GM18502 (cell line): ENCODE measurements around the gene PIP4P1.

Experiments used
- ATAC-seq: cut with Tn5 transposase; IDR thresholded peaks from one replicate; pipeline ENCODE4 v1.9.1; 2021; ENCODE audit warnings: mild to moderate bottlenecking; ENCODE audit not compliant: unreplicated experiment, poor library complexity

Gene PIP4P1

DNA sequence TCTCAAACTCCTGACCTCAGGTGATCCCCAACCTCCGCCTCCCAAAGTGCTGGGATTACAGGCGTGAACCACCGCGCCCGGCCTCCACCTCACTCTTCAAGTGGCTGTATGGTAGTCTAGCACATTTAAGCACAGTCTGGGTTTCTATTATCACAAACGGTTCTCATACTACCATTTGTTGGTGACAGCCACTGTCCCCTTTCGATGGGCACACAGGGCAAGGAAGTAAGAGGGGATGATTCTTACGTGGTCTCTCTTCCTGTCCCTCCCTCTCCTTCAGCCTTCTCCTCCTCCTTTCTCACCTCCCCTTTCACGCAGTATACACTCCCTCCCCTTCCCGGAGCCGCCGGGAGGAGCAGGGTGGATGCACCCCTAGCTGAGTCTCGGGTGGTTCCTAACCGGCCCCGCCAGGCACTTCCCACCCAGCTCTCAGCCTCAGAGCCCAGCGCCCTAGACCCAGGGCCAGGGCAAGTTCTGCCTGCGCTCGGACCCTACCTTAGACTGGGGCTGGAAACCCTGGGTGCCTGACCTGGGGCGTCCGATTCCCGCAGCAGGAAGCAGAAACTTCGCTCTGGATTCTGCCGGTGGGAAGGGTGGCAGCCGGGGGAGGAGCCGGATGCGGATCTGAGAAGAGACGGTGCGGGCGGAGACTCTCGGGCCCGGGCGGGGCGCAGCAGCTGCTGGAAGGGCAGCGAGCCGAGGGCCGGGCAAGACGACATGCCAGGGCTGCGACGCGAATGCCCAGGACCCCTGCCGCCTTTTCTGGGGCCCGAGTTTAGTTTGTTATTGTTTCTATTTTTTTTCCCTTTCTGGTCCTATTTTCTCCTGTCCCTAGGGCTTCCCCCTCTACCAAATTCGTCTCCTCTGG is 48.1 kb downstream of the PIP4P1 start, which contains the start of gene TEP1:
Gene TEP1, minus strand, starts transcription at position 626 of the 868 bp plus-strand sequence. CDS start 5,062 bp downstream, outside the sequence.
- peak; percentile 78 for ATAC-seq

GRCh38 chr14:20412411-20412810 is 48.8 kb downstream of the PIP4P1 start:
- peak; percentile 62 for ATAC-seq

DNA sequence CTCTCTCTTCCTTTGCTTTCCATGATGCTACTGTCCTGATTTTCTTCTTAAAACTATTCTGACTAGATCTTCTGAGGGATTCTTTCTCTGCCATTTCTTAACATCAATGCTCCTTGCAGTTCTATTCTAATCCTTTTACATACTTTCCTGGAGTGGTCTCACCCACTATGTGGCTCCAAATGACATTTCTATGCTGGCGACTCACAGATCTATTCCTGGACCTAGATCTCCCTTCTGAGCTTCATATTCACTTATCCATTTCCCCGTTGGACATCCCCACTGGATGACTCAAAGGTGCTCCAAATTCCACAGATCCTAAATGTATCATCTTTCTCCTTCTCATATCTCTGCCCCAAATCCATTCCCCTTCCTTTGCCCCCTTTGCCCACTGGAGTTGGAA is 52.0 kb downstream of the PIP4P1 start:
- no peak for ATAC-seq
